VCaP (cell line): ENCODE results near the gene ZMYM4.
"Not testable (repeated sequence)": the region's sequence is repeated elsewhere in the genome, so short reads cannot be mapped to it uniquely, and the experiment has no call there.

Experiments used
- H3K27ac ChIP-seq: fragments of 450-650 bp; 2 replicates; pipeline ENCODE4 v1.5.1; 2017
- TF ChIP-seq, protein P1 (sequence below): fragments of 450-650 bp; conservative IDR thresholded peaks from 2 replicates; pipeline ENCODE4 v1.5.1; 2017; ENCODE audit warnings: mild to moderate bottlenecking, moderate library complexity

The ZMYM4 gene

DNA sequence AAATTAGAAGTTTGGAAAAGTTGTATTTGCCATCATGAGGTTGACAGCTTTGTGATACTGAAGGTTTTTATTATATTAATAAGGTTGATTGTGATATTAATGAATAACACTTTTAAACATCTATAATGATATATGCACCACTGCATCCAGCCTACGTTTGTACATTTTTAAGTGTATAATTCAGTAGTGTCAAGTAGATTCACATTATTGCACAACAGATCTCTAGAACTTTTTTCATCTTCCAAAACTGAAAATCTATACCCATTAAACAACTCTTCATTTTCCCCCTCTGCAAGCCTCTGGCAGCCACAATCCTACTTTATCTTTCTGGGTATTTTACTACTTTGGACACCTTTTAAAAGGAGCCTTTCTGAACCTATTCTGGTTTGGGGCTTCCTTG lies 37.2 kb upstream of the ZMYM4 start:
- TF ChIP-seq, protein P1, sequence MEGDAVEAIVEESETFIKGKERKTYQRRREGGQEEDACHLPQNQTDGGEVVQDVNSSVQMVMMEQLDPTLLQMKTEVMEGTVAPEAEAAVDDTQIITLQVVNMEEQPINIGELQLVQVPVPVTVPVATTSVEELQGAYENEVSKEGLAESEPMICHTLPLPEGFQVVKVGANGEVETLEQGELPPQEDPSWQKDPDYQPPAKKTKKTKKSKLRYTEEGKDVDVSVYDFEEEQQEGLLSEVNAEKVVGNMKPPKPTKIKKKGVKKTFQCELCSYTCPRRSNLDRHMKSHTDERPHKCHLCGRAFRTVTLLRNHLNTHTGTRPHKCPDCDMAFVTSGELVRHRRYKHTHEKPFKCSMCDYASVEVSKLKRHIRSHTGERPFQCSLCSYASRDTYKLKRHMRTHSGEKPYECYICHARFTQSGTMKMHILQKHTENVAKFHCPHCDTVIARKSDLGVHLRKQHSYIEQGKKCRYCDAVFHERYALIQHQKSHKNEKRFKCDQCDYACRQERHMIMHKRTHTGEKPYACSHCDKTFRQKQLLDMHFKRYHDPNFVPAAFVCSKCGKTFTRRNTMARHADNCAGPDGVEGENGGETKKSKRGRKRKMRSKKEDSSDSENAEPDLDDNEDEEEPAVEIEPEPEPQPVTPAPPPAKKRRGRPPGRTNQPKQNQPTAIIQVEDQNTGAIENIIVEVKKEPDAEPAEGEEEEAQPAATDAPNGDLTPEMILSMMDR, result no peak
- no peak overlapping the region for H3K27ac ChIP-seq

DNA sequence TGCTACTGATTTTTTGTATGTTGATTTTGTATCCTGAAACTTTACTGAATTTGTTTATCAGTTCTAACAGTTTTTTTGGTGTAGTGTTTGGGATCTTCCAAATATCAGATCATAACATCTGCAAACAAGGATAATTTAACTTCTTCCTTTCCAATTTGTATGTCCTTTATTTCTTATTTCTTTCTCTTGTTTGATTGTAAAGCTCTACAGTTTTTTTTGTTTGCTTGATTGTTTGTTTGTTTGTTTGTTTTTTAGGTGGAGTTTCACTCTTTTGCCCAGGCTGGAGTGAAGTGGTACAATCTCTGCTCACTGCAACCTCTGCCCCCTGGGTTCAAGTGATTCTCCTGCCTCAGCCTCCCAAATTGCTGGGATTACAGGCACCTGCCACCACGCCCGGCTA lies 31.7 kb upstream of the ZMYM4 start:
- H3K27ac ChIP-seq, result not testable (repeated sequence)

GRCh38 chr1:35243691-35244090 lies 24.8 kb upstream of the ZMYM4 start:
- TF ChIP-seq, protein P1, result no peak
- no peak overlapping the region for H3K27ac ChIP-seq

DNA sequence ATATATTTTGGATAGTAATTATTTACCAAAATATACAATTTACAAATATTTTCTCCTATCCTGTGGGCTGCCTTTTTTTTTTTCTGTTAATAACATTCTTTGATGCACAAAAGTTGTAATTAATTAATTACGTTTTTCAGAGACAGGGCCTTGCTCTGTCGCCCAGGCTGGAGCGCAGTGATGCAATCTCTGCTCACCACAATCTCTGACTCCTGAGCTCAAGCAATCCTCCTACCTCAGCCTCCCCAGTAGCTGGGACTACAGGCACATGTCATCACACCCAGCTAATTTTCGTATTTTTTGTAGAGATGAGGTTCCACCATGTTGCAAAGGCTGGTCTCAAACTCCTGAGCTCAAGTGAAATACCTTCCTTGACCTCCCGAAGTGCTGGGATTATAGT lies 21.3 kb upstream of the ZMYM4 start:
- TF ChIP-seq, protein P1, result no peak

GRCh38 chr1:35253941-35254340 lies 14.6 kb upstream of the ZMYM4 start:
- TF ChIP-seq, protein P1, result no peak
- no peak overlapping the region for H3K27ac ChIP-seq

More for the DNA sequence above, 21.3 kb upstream of the ZMYM4 start:
- no peak overlapping the region for H3K27ac ChIP-seq

GRCh38 chr1:35255276-35255675 lies 13.2 kb upstream of the ZMYM4 start:
- no peak overlapping the region for H3K27ac ChIP-seq
- TF ChIP-seq, protein P1, result no peak

DNA sequence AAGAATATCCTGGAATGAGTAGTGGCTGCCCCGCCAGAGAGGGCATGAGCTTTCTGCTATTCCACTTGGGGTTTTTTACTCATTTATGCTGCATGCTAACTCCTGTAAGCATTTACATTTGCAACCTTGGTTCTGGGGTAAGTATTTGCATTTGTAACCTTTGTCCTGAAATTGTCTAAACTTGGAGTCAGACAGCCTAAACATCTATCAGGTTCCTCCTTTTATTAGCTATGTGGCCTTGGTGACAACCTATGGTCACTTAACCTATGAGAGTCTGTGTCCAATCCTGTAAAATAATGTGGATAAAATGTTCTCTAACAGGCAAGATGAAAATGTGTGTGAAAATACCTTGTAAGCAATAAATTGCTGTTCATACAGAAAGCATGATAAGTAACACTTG lies 8.9 kb upstream of the ZMYM4 start:
- TF ChIP-seq, protein P1, result no peak

DNA sequence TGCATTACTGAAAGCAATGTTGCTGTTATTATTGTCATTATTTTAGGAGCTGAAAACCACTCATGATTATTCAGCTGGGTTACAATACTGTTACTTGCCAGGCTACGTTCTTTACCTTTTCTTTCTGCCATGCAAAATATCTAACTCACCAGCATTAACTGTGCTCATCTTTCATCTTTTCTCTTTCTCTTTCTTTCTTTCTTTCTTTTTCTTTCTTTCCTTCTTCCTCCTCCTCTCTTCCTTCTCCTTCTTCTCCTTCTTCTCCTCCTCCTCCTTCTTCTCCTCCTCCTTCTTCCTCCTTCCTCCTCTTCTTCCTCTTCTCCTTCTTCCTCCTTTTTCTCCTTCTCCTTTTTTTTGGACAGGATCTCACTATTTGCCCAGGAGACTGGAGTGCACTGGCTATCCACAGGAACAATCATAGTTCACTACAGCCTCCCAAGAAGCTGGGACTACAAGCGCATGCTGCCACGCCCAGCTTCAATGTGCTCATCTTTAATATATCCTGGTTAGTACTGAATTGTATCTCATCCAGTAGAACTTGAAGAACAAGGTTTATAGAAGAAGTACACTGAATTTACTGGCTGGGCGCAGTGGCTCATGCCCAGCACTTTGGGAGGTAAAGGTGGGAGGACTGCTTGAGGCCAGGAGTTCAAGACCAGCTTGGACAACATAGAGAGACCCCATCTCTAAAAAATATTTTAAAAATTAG lies 6.9 kb upstream of the ZMYM4 start:
- H3K27ac ChIP-seq, result peak overlapping the region; percentile 28; the same call in 1 of the 2 replicates
- TF ChIP-seq, protein P1, result no peak

More for the DNA sequence above, 8.9 kb upstream of the ZMYM4 start:
- H3K27ac ChIP-seq, result no peak overlapping the region
